BJ (cell line): ENCODE measurements around the gene MLX. TPM values are rescaled to one million over a fixed set of nuclear protein-coding genes. Genes with fewer than 3 reads are reported as not detected.
"Not testable (repeated sequence)": the region's sequence is repeated elsewhere in the genome, so short reads cannot be mapped to it uniquely, and the experiment has no call there.

ENCODE experiments used
- CTCF ChIA-PET: fragments of 350-600 bp; formaldehyde crosslinking; extraction: SDS; loops from one replicate; lab custom pipeline; 2021; ENCODE audit warnings: antibody characterized with exemption, inconsistent platforms; lab: Yijun Ruan, JAX
- POLR2A ChIA-PET: fragments of 300-600 bp; sonication (Branson Sonifier 250); formaldehyde crosslinking; extraction: SDS; loops from one replicate; lab custom pipeline; 2021; ENCODE audit warnings: antibody characterized with exemption; lab: Charles Lee
- DNase-seq: peaks from one replicate; pipeline ENCODE4 v3.0.0-alpha.2; 2011; ENCODE audit warnings: low read depth
- H3K27me3 ChIP-seq: 2 replicates; pipeline ENCODE4 v1.6.0; 2011; ENCODE audit warnings: low read length; ENCODE audit not compliant: control insufficient read depth, insufficient read depth
- H3K36me3 ChIP-seq: 2 replicates; pipeline ENCODE4 v1.5.1; 2011; ENCODE audit warnings: low read length; ENCODE audit not compliant: control insufficient read depth, insufficient read depth
- H3K4me3 ChIP-seq: 2 replicates; pipeline ENCODE4 v1.5.1; 2011; ENCODE audit warnings: low read depth, mild to moderate bottlenecking, control low read depth, low read length
- CTCF ChIP-seq: IDR thresholded peaks from 2 replicates; pipeline ENCODE4 v1.5.1; 2011; ENCODE audit warnings: low read depth, mild to moderate bottlenecking, control low read depth, inconsistent platforms, low read length, moderate library complexity; ENCODE audit not compliant: insufficient read depth
- polyA plus RNA-seq: library from polyadenylated mRNA; depleted of rRNA; stranded (reverse); fragments of >200 nt; gene quantifications from 2 replicates; pipeline ENCODE4 v1.2.3, GENCODE V29; 2011

Gene MLX
- polyA plus RNA-seq, 1 experiment = 50.1 TPM

- no peak for TF ChIP-seq CTCF
- peaks cover 6% of the 10 kb centered on the region for H3K36me3 ChIP-seq
- CTCF ChIA-PET = interaction anchor here (0.8 to 3.4 kb wide), 8 partner anchors 9 to 72 kb away, joined by 3 to 16 read pairs (median 5); partner anchors contain the start of gene PSMC3IP
- H3K27me3 ChIP-seq = no peaks in the 10 kb centered on the region
- no peak for DNase-seq
- POLR2A ChIA-PET = interaction anchor here (0.7 kb wide), 1 partner anchor 72 kb away, joined by 14 read pairs; the partner anchor contains the start of gene NAGLU
- H3K4me3 ChIP-seq = peak overlapping the region; percentile 69
Measured at GRCh38 chr17:42607769-42608168, 40.9 kb downstream of the MLX start.

GRCh38 chr17:42608305-42609181 lies 41.6 kb downstream of the MLX start:
- no peak for DNase-seq

GRCh38 chr17:42609182-42609813 lies 42.4 kb downstream of the MLX start, which contains the start of the genes RETREG3 and TUBG1:
Gene RETREG3, minus strand, starts transcription at chr17:42609374. Its CDS starts 50 bp downstream, at chr17:42609324.
Gene TUBG1, plus strand, starts transcription at chr17:42609683. Its CDS starts 55 bp downstream, at chr17:42609738.
- POLR2A ChIA-PET = interaction anchor here (0.6 kb wide), 1 partner anchor 41 kb away, joined by 3 read pairs; no protein-coding TSS in a partner anchor
- H3K4me3 ChIP-seq = peak within 1 kb of the TSS; percentile 69
- CTCF ChIA-PET = interaction anchor here (0.6 to 3.4 kb wide), 7 partner anchors 13 to 206 kb away, joined by 3 to 16 read pairs (median 4); no protein-coding TSS in a partner anchor
- no peaks in the 10 kb centered on the region for H3K27me3 ChIP-seq
- peak; percentile 97 for DNase-seq
- H3K36me3 ChIP-seq = peaks cover 14% of the 10 kb centered on the region
- TF ChIP-seq CTCF = peak; percentile 55

More at GRCh38 chr17:42608305-42609181, 41.6 kb downstream of the MLX start:
- no peak for TF ChIP-seq CTCF
- H3K27me3 ChIP-seq = no peaks in the 10 kb centered on the region
- peaks cover 10% of the 10 kb centered on the region for H3K36me3 ChIP-seq
- CTCF ChIA-PET = interaction anchor here (0.6 to 3.4 kb wide), 12 partner anchors 10 to 207 kb away, joined by 3 to 16 read pairs (median 4); partner anchors contain the start of gene PSMC3IP
- peak overlapping the region; percentile 69 for H3K4me3 ChIP-seq
- POLR2A ChIA-PET = no interaction called here

GRCh38 chr17:42609814-42610801 lies 43.2 kb downstream of the MLX start:
- ChIA-PET POLR2A (interaction anchor here (0.6 kb wide), 2 partner anchors 42 to 125 kb away, joined by 3 read pairs; no protein-coding TSS in a partner anchor), CTCF (interaction anchor here (1.0 to 3.4 kb wide), 3 partner anchors 12 to 70 kb away, joined by 3 to 16 read pairs (median 8); no protein-coding TSS in a partner anchor)
- DNase-seq = not testable (repeated sequence)

GRCh38 chr17:42612013-42612412 lies 45.1 kb downstream of the MLX start:
- peaks cover 20% of the 10 kb centered on the region for H3K36me3 ChIP-seq
- ChIA-PET POLR2A (no interaction called here), CTCF (no interaction called here)
- H3K4me3 ChIP-seq = no peak overlapping the region
- no peak for TF ChIP-seq CTCF
- no peaks in the 10 kb centered on the region for H3K27me3 ChIP-seq
- no peak for DNase-seq

More at GRCh38 chr17:42609814-42610801, 43.2 kb downstream of the MLX start:
- not testable (repeated sequence) for H3K27me3 ChIP-seq
- Histone ChIP-seq H3K36me3 (peaks cover 18% of the 10 kb centered on the region), H3K4me3 (peak overlapping the region; percentile 68)
